Kidney capillary endothelial cell (primary cell): Measurements from ENCODE around the gene NPAS2.

Experiments used
- DNase-seq: peaks from one replicate; pipeline ENCODE4 v3.0.0-alpha.2; 2018; ENCODE audit warnings: low spot score

NPAS2 gene

GRCh38 chr2:100796499-100797100 is 23.3 kb upstream of the NPAS2 start:
- DNase-seq: no peak

GRCh38 chr2:100799686-100800085 is 20.3 kb upstream of the NPAS2 start:
- DNase-seq: no peak

- DNase-seq: no peak
These were observed 19.0 kb upstream of the NPAS2 start for GRCh38 chr2:100800915-100801314.

GRCh38 chr2:100801402-100801801 is 18.5 kb upstream of the NPAS2 start:
- DNase-seq: no peak

GRCh38 chr2:100802066-100802465 is 17.9 kb upstream of the NPAS2 start:
- no peak for DNase-seq

- no peak for DNase-seq
These were observed 16.6 kb upstream of the NPAS2 start for GRCh38 chr2:100803334-100803733.

GRCh38 chr2:100806550-100806949 is 13.4 kb upstream of the NPAS2 start:
- no peak for DNase-seq

- DNase-seq: no peak
These were observed 12.2 kb upstream of the NPAS2 start for GRCh38 chr2:100807707-100808106.

- no peak for DNase-seq
These were observed 11.4 kb upstream of the NPAS2 start for GRCh38 chr2:100808582-100808981.

- DNase-seq: no peak
These were observed 10.4 kb upstream of the NPAS2 start for GRCh38 chr2:100809506-100809905.

- DNase-seq: no peak
These were observed 9.3 kb upstream of the NPAS2 start for GRCh38 chr2:100810603-100811145.

GRCh38 chr2:100812116-100812515 is 7.8 kb upstream of the NPAS2 start:
- peak; percentile 74 for DNase-seq

GRCh38 chr2:100812573-100812972 is 7.4 kb upstream of the NPAS2 start:
- DNase-seq: no peak

- DNase-seq: peak; percentile 95
These were observed 6.4 kb upstream of the NPAS2 start for GRCh38 chr2:100813527-100813926.

- no peak for DNase-seq
These were observed 5.9 kb upstream of the NPAS2 start for GRCh38 chr2:100814043-100814442.

- DNase-seq: no peak
These were observed 5.5 kb upstream of the NPAS2 start for GRCh38 chr2:100814453-100814852.

- no peak for DNase-seq
These were observed 2.5 kb upstream of the NPAS2 start for GRCh38 chr2:100817388-100817985.

GRCh38 chr2:100818003-100818605 is 1.8 kb upstream of the NPAS2 start:
- DNase-seq: no peak

GRCh38 chr2:100818606-100819369 is 1.2 kb upstream of the NPAS2 start:
- no peak for DNase-seq

- no peak for DNase-seq
These were observed 259 bp downstream of the NPAS2 start for GRCh38 chr2:100820273-100820522.

GRCh38 chr2:100820523-100821254 is 750 bp downstream of the NPAS2 start:
- DNase-seq: no peak

- DNase-seq: no peak
These were observed 1.4 kb downstream of the NPAS2 start for GRCh38 chr2:100821255-100821910.
